Prostate gland (tissue), 2 donors: ENCODE results near the gene GBX1.

Experiments used
- CTCF ChIP-seq, 4 experiments: fragments of 200-600 bp in 2 of 4; fragments of 450-650 bp in 2 of 4; sonication (generic) in 2 of 4; IDR thresholded peaks; 1 replicate in 3 of 4; 2 replicates in 1 of 4; pipeline ENCODE4 v1.5.1; 2016 to 2019; ENCODE audit warnings: antibody characterized with exemption in 4 of 4, mild to moderate bottlenecking in 2 of 4, moderate library complexity in 2 of 4
- POLR2A ChIP-seq: fragments of 450-650 bp; IDR thresholded peaks from one replicate; pipeline ENCODE4 v1.6.1; 2016; ENCODE audit warnings: antibody characterized with exemption, mild to moderate bottlenecking
- POLR2AphosphoS5 ChIP-seq: sonication (generic); formaldehyde crosslinking; IDR thresholded peaks from one replicate; pipeline ENCODE4 v1.6.1; 2017; ENCODE audit warnings: antibody characterized with exemption

- TF ChIP-seq CTCF (IDR thresholded peaks at IDR 0.05), result no peak
- TF ChIP-seq POLR2AphosphoS5, result no peak
- no peak for TF ChIP-seq POLR2A
Measured at GRCh38 chr7:151207315-151207714, 39.8 kb upstream of the GBX1 start.
